Medulla oblongata (tissue), 1 donor: ENCODE data around the gene FUZ.
"Not testable (repeated sequence)": the region's sequence is repeated elsewhere in the genome, so short reads cannot be mapped to it uniquely, and the experiment has no call there.

Source experiments
- DNase-seq: peaks from one replicate; pipeline ENCODE4 v3.0.0-alpha.2; 2015; ENCODE audit errors: extremely low spot score

The FUZ gene

DNA sequence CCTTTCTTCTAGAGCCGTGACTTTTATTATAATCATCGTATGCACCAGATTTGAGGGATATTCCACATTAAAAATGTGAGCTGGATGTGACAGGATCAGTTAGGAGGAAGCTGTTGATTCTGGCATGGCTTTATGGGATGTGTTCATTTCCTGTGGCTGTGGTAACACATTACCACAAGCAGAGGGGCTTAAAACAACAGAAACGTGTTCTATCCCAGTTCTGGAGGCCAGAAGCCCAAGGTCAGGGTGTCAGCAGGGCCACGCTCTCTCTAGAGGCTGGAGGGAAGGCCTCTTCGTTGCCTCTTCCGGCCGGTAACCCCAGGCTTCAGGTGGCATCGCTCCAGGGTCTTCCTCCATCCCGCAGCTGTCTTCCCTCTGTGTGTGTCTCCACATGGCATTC, 19.5 kb upstream of the FUZ start:
- DNase-seq = no peak

DNA sequence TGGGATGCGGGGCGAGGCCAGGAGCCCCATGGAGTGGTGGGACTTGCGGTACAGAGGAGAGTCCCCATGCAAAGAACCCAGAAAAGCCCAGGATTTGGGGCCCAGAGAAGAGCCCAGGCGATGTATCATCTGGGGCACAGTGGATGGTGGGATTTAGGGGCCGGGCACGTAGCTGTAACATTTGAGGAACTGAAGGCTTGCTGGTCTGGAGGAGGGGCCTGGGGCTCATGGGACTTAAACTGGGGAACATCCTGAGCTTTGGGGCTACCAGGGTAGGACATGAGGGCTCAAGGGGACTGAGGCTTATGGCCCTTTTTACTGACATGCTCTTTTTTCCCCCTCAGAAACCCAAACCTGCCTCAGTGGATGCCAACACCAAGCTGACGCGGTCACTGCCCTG, 18.5 kb upstream of the FUZ start:
- no peak for DNase-seq

DNA sequence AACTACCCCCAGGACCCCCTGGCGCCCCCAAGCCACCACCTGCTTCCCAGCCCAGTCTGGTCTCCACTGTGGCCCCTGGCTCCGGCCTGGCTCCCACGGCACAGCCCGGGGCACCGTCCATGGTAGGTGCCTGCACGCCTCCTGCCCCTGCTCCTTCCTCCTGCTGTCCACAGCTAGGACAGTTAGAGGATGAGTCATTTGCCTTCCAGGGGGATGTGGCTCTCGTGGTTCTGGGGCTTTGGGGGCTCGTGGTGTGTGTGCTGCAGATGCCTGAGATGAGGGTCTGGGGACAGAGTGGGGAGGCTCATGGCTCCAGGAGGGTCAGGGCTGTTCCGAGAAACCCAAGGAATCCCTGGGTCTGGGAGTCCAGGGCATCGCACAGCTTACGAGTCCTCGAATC, 17.7 kb upstream of the FUZ start:
- DNase-seq = no peak

DNA sequence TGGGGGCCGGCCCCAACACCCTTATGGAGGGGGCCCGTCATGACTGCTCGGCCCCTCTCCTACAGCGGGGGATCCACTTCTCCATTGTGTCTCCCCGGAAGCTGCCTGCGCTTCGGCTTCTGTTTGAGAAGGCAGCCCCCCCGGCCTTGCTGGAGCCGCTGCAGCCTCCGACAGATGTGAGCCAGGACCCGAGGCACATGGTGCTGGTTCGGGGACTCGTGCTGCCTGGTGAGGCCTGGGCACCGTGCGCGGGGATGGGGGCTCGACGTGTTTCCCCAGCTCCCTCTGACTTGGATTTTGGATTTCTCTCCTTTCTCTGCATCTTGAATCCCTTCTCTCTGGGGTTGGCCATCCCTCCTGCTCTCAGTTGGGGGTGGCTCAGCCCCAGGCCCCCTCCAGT, 16.6 kb upstream of the FUZ start:
- DNase-seq = no peak

DNA sequence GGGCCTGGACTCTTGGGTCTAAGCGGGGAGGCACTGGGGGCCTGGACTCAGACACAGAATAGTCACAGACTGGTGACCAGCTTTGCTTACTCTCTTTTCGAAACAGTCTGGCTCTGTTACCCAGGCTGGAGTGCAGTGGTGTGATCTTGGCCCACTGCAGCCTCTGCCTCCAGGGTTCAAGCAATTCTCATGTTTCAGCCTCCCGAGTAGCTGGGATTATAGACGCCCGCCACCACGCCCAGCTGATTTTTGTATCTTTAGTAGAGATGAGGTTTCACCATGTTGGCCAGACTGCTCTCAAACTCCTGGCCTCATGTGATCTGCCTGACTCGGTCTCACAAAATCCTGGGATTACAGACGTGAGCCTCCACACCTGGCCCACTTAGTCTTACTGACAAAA, 16.1 kb upstream of the FUZ start:
- no peak for DNase-seq

DNA sequence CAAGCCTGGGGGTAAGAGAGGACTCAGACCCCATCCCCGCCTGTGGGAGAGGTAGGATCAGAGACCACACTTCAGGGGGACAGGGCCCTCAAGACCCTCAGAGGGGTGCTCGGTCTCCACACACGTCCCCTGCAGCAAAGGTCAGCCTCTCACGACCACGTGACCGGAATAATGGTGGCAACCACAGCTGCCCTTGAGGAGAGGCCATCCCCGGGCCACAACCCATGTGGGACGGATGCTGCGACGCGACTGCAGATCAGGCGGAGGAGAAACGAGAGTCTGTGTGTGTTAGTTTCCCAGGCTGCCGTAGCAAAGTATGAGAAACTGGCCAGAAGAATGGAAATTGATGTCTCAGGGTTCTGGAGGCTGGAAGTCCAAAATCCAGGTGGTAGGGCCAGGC, 13.9 kb upstream of the FUZ start:
- no peak for DNase-seq

DNA sequence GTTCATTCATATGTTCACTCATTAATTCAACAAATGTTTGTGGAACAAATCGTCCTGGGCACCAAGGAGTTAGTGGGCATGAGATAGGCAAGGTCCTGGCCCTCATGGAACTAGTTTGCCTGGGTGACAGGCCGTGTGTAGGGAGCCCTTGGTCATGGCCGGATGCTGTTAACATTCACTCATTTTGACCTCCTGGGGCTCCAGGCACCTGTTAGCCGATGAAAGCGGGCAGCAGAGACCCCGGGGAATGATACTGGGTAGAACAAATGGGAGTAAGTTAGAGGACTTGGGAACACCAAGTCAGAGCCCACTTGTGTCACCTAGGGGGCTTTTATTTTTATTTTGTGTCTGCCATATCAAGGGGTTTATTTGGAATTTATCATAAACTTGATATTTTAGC, 11.6 kb upstream of the FUZ start:
- DNase-seq = no peak

DNA sequence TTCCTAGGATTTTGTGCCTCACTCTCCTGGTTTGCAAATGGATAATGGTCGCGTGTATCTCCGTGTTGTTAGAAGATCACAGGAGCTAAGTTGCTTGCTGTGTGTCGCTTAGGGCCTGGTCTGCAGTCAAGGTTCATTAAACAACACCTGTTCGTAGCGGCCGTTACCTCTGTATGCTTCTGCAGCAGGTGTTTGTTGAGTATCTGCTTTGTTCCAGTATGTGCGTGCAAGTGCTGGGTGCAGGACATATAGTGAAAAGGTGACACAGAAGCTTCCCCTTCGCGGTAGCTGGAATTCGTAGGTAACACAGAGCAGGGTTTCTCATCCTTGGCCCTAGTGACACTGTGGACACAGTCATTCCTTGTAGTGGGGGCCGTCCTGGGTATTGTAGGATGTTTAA, 10.4 kb upstream of the FUZ start:
- no peak for DNase-seq

DNA sequence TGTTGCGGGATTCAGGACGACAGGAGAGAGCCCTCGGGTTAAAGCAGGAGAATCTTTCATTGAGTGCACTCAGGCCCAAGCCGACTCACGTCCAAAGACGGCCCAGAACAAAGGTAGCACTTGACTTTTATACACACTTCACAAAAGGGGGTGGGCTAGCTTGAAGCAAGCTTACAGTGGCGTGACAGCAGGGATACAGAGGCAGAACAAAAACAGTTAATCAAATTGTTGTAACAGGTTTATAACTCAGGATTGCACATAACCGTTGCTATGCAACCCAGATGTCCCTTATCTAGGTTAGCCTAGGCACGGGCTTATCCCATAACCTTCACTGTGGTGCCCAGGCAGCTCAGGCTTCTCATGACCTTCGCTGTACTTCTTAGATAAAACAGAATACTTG, 7.0 kb upstream of the FUZ start:
- DNase-seq = no peak

DNA sequence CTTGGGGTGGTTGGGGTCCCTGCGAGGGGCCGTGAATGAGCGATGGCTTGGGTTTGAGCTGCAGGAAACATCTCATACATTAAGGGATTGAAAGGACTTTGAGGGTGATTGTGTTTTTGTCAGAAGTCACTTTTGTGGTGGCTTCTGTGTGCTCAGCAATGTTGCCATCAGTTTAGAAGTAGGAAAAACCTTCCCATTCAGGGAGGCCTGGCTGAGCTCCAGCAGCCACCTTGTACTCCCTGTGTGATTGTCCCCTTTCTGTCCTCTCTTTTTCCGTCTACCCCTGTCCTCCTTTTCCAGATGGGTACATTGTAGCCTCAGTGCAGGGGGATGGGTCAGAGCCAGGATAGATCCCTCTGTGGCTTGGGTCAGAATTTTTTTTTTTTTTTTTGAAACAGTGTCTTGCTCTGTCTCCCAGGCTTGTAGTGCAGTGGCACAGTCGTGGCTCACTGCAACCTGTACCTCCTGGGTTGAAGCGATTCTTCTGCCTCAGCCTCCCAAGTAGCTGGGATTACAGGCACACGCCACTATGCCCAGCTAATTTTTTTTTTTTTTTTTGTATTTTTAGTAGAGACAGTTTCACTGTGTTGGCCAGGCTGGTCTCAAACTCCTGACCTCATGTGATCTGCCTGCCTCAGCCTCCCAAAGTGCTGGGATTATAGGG, 6.5 kb upstream of the FUZ start:
- DNase-seq = not testable (repeated sequence)

DNA sequence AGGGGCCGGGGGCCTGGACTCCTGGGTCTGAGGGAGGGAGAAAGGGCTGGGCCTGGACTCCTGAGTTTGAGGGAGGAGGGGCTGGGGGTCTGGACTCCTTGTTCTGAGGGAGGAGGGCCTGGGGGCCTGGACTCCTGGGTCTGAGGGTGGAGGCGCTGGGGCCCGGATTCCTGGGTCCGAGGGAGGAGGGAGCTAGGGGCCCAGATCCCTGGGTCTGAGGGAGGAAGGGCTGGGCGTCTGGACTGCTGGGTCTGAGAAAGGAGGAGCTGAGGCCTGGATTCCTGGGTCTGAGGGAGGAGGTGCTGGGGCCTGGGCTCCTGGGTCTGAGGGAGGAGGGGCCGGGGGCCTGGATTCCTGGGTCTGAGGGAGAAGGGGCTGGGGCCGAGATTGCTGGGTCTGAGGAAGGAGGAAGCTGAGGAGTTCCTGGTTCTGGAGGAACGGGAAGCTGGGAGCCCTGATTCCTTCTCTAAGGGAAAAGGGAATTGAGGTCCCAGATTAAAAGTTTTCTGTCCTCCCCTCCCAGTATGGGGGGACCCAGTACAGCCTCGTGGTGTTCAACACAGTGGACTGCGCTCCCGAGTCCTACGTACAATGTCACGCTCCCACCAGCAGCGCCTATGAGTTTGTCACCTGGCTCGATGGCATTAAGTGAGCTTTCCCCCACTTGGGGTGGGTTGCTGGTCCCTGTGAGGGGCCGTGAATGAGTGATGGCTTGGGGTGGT, 5.7 kb upstream of the FUZ start:
- DNase-seq = no peak

DNA sequence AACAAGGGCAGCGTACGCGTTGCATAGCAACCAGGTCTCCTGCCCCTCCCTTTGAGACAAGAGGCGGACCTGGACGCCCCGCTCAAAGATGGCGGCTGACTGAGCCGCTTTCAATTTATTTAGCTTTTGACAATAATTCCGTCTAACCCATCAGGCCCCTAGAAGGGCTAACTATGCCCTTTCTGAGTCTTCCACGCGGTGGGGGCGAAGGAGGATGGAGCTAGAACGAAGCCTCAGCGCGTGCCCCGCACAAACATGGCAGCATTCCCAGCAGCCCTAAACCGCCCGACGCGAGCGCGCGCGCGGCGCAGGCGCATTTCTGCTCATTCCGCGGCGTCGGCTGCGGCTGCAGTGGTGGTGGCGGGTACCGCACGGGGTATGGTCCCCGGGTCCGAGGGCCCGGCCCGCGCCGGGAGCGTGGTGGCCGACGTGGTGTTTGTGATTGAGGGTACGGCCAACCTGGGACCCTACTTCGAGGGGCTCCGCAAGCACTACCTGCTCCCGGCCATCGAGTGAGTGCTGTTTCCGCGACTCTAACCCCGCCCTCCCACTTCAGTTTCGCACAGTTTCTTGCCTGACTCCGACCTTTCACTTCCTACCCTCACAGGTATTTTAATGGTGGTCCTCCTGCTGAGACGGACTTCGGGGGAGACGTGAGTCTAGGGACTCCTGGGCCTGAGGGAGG, 5.0 kb upstream of the FUZ start, which contains the start of gene MED25:
Gene MED25, plus strand, starts transcription at position 326 of the 685 bp plus-strand sequence. Its CDS starts 53 bp downstream, at position 379.
- DNase-seq = peak; percentile 89

DNA sequence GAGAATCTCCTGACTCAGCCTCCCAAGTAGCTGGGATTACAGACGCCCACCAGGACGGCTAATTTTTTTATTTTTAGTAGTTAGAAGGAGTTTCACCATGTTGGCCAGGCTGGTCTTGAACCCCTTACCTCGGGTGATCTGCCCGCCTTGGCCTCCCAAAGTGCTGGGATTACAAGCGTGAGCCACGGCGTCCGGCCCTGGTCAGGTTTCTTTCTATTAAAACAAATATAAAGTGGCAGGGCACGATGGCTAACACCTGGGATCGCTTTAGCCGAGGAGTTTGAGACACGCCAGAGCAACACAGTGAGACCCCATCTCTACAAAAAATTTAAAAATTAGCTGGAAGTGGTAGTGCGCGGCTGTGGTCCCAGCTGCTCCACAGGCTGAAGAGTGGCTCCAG, 3.5 kb upstream of the FUZ start:
- no peak for DNase-seq

DNA sequence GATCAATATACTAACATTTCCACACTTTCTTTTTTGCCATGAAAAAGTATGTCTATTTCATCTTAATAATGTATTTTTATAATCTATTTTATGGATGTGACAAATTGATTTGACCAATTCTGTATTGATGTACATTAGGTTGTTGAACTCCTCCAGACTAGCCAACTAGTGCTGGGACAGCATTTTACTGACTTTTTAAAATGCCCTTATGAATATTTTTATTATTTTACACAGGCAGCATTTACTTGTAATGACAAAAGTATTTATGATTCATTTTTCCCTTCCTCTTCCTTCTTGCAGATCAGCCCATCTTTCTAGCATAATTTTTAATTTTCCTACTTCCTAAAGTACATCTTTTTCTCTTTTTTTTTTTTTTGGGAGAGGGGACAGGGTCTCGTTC, 918 bp upstream of the FUZ start:
- no peak for DNase-seq

DNA sequence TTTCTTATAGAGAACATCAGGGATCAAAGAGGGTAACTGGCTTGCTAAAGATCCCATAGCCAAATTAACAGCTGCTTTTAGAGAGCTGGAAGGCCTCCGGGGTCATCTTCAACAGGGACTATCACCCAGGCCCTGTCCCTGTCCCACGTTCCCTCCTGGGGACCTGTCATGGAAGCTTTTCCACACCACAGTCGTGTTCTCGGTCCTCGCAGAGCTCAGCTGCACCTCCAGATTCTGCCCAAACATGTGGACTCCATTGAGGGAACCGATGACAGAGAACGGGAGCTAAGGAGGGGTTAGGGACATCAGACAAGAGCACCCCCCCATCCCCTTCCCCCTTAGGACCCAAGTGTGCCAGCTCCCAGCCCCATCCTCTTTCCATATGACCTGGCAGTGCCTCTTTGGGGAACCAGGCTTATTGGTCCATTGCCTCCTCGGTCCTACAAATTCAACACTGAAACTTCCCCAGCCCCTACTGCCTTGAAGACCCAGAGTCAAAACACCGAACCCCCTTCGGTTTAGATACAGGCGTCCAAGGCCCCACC, 568 bp downstream of the FUZ start:
- no peak for DNase-seq

DNA sequence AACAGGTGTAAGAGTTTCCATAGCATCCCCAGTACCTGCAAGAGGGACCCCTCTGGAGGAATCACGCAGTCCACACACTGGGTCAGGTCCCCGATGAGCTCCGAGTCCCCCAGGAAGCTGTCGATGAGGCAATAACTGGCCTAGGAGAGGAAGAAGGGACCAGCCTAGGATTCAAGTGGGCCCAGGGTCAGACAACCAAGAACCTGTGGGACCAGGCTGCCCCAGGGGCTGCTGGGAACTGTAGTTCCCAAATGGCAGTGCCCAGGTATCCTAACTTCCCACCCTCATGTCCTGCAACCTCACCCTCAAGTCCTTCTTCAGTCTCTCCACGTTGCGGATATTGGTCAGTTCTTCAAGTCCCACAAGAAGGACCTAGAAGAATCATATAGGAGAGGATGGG, 1.8 kb downstream of the FUZ start:
- no peak for DNase-seq

DNA sequence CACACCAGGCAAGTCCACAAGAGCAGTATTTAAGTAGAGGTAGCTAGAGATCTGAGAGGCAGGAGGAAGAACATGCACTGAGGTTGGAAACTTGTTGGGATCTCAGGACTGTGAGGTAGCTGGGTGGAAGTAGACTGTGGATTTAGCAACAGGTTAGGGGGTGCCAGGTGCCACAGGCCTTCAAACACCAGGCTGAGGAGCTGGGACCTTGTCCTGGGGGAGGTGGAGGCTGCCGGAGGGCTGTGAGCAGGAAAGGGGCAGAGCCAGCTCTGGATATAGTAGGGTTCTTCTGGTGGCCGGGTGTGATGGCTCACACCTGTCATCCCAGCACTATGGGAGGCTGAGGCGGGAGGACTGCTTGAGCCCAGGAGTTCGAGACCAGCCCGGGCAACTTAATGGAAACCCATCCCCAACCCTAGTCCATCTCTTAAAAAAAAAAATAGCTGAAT, 3.1 kb downstream of the FUZ start:
- no peak for DNase-seq

DNA sequence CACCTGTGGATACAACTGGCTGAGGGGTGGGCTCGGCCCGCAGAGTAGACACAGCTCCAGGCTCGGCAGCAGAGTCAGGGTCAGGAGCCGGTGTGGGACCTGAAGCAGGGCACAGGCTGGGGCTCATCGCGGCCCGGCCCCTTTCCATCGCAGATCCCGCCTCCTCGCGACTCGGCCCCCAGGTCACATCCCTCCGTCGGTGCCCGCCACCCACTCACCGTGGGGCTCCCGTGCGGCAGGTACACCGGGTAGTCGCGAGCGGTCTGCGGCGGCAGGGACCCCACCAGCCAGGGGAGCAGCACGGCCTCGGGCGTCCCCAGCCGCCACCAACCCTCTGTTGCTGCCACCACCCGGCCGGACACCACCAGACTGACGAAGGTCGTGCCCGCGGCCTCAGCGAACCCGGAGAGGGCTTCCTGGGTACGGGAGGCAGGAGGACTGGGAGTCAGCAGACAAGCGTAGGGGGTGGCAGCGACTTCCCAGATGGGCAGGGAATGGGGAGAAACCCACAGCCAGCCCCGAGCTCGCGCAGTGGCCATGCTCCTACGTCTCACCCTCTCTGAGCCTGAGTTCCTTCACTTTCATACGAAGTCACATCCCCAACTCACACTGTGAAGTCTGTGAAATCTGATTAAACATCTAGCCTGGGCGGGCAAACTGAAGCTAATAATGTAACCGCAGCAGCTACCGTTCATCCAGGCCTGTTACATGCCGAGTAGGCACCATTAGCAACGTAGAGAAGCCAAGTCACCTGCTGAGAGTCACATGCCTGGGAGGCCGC, 3.7 kb downstream of the FUZ start:
- peak; percentile 49 for DNase-seq

DNA sequence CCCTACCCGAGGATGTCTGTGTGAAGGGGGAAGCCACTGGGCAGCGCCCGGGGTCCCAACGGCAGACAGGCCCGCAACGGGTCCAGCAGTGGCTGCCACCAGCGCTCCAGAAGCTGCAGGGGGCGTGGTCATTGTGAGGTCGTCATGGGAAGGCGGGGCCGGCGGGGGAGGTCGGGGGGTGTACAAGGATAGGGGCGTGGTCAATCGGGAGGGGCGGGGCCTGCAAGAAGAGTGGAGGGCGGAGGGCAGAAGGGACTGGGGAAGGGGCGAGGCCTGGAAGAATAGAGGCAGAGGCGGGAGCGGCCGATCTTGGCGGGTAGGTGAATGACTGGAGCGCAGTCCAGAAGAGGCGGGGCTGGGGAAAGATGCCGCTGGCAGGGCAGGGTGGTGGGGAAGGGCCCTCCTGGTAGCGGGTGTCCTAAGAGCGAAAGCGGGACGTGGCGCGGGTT, 4.4 kb downstream of the FUZ start:
- DNase-seq = peak; percentile 94

DNA sequence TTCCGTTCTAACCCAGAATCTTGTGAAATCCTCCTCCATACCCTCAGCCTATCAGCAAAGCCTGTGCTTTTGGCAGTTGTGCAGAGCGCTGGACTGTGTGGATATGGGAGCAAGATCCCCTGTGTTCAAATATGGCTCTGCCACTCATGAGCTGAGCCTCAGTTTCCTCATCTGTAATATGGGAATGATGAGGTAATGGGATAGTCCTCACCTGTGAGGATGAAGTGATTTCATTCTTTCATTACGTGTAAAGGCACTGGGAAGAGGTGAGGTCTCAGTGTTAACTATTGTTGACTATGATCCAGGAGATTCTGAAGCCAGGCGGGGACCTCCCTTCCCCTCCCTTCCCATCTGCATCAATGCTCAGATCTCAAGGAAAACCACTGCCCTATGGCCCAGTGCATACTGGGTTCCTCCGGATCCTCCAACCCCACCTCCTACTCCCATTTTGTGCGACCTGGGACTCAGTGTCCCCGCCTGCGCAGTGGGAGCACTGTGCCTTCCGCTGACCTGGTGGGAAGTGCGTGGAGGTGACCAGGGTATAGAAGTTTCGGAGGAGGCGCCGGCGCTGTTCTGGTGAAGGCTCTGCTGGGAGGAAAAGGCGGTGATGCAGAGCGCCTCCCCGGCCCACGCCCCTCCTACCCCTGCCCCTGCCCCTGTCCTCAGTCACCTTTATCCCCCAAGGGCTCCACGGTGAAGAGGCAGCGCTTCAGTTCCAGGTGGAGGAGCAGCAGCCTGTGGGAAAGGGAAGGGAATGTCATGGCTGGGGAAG, 5.0 kb downstream of the FUZ start:
- DNase-seq = no peak
